ES-I3 (cell line): ENCODE measurements around the gene ACTL6B.
A peak's percentile ranks its signal among the peaks of the same experiment; 100 is the strongest.

ENCODE experiments used
- H3K36me3 ChIP-seq: 2 replicates; pipeline ENCODE4 v1.6.1; 2013; ENCODE audit warnings: mild to moderate bottlenecking, low read length, control low read depth, moderate library complexity; ENCODE audit not compliant: insufficient read depth
- H3K4me1 ChIP-seq: 2 replicates; pipeline ENCODE4 v1.6.1; 2013; ENCODE audit warnings: mild to moderate bottlenecking, control low read depth, low read length; ENCODE audit not compliant: insufficient read depth
- H3K9ac ChIP-seq: 2 replicates; pipeline ENCODE4 v1.6.1; 2013; ENCODE audit warnings: low read depth, mild to moderate bottlenecking, low read length, moderate library complexity
- H3K9me3 ChIP-seq: 2 replicates; pipeline ENCODE4 v1.6.1; 2013; ENCODE audit warnings: mild to moderate bottlenecking, low read length, moderate library complexity; ENCODE audit not compliant: control insufficient read depth, insufficient read depth

Gene ACTL6B

GRCh38 chr7:100611983-100612729 lies 44.1 kb downstream of the ACTL6B start, which contains the start of gene MOSPD3:
MOSPD3 (plus strand) TSS chr7:100612540; CDS start chr7:100612792, 252 bp downstream.
- Histone ChIP-seq H3K36me3 (no peaks in the 10 kb centered on the region), H3K9me3 (no peaks in the 10 kb centered on the region), H3K9ac (peak within 1 kb of the TSS; percentile 90), H3K4me1 (no peaks in the 10 kb centered on the region)

GRCh38 chr7:100609958-100610357 lies 46.3 kb downstream of the ACTL6B start:
- H3K9ac ChIP-seq, result no peak overlapping the region

GRCh38 chr7:100607111-100607510 lies 49.1 kb downstream of the ACTL6B start:
- H3K36me3 ChIP-seq, result no peaks in the 10 kb centered on the region
- peaks cover 3% of the 10 kb centered on the region; the same call in 1 of the 2 replicates for H3K4me1 ChIP-seq
- H3K9ac ChIP-seq, result no peak overlapping the region
- H3K9me3 ChIP-seq, result no peaks in the 10 kb centered on the region

More at GRCh38 chr7:100609958-100610357, 46.3 kb downstream of the ACTL6B start:
- Histone ChIP-seq H3K4me1 (no peaks in the 10 kb centered on the region; the same call in 1 of the 2 replicates), H3K36me3 (no peaks in the 10 kb centered on the region), H3K9me3 (no peaks in the 10 kb centered on the region)

- peaks cover 10% of the 10 kb centered on the region; the same call in 1 of the 2 replicates for H3K4me1 ChIP-seq
- no peak overlapping the region for H3K9ac ChIP-seq
- H3K9me3 ChIP-seq, result no peaks in the 10 kb centered on the region
- H3K36me3 ChIP-seq, result no peaks in the 10 kb centered on the region
Observed at GRCh38 chr7:100606313-100606712, 49.9 kb downstream of the ACTL6B start.

- Histone ChIP-seq H3K9ac (peak overlapping the region; percentile 67), H3K9me3 (no peaks in the 10 kb centered on the region), H3K36me3 (no peaks in the 10 kb centered on the region), H3K4me1 (peaks cover 10% of the 10 kb centered on the region; the same call in 1 of the 2 replicates)
Observed at GRCh38 chr7:100604976-100605911, 51.0 kb downstream of the ACTL6B start.

- peak overlapping the region; percentile 78 for H3K9ac ChIP-seq
- no peaks in the 10 kb centered on the region for H3K36me3 ChIP-seq
- peaks cover 10% of the 10 kb centered on the region; the same call in 1 of the 2 replicates for H3K4me1 ChIP-seq
- H3K9me3 ChIP-seq, result no peaks in the 10 kb centered on the region
Observed at GRCh38 chr7:100604028-100604975, 51.9 kb downstream of the ACTL6B start.

GRCh38 chr7:100603726-100604027 lies 52.6 kb downstream of the ACTL6B start:
- H3K4me1 ChIP-seq, result peaks cover 10% of the 10 kb centered on the region; the same call in 1 of the 2 replicates
- peak overlapping the region; percentile 78 for H3K9ac ChIP-seq
- no peaks in the 10 kb centered on the region for H3K9me3 ChIP-seq
- H3K36me3 ChIP-seq, result no peaks in the 10 kb centered on the region

GRCh38 chr7:100602889-100603725 lies 53.1 kb downstream of the ACTL6B start:
- H3K9ac ChIP-seq, result peak overlapping the region; percentile 78
- H3K36me3 ChIP-seq, result no peaks in the 10 kb centered on the region
- no peaks in the 10 kb centered on the region for H3K9me3 ChIP-seq
- peaks cover 10% of the 10 kb centered on the region; the same call in 1 of the 2 replicates for H3K4me1 ChIP-seq

GRCh38 chr7:100600730-100601038 lies 55.6 kb downstream of the ACTL6B start:
- H3K4me1 ChIP-seq, result peaks cover 10% of the 10 kb centered on the region; the same call in 1 of the 2 replicates
- H3K9ac ChIP-seq, result no peak overlapping the region
- H3K9me3 ChIP-seq, result no peaks in the 10 kb centered on the region
- H3K36me3 ChIP-seq, result no peaks in the 10 kb centered on the region; the same call in 1 of the 2 replicates

GRCh38 chr7:100599911-100600729 lies 56.1 kb downstream of the ACTL6B start:
- Histone ChIP-seq H3K9ac (no peak overlapping the region), H3K4me1 (peaks cover 10% of the 10 kb centered on the region; the same call in 1 of the 2 replicates), H3K36me3 (no peaks in the 10 kb centered on the region; the same call in 1 of the 2 replicates), H3K9me3 (no peaks in the 10 kb centered on the region)

- Histone ChIP-seq H3K4me1 (peaks cover 10% of the 10 kb centered on the region; the same call in 1 of the 2 replicates), H3K9me3 (no peaks in the 10 kb centered on the region), H3K9ac (no peak overlapping the region), H3K36me3 (no peaks in the 10 kb centered on the region; the same call in 1 of the 2 replicates)
Observed at GRCh38 chr7:100598425-100598824, 57.8 kb downstream of the ACTL6B start.

GRCh38 chr7:100595188-100595587 lies 61.1 kb downstream of the ACTL6B start:
- Histone ChIP-seq H3K36me3 (no peaks in the 10 kb centered on the region; the same call in 1 of the 2 replicates), H3K9me3 (no peaks in the 10 kb centered on the region), H3K4me1 (peaks cover under 1% of the 10 kb centered on the region; the same call in 1 of the 2 replicates), H3K9ac (no peak overlapping the region)
